ENCODE data around the gene SIN3A.
A peak's percentile ranks its signal among the peaks of the same experiment; 100 is the strongest.
"Not testable (repeated sequence)": the region's sequence is repeated elsewhere in the genome, so short reads cannot be mapped to it uniquely, and the experiment has no call there.

SIN3A gene

DNA sequence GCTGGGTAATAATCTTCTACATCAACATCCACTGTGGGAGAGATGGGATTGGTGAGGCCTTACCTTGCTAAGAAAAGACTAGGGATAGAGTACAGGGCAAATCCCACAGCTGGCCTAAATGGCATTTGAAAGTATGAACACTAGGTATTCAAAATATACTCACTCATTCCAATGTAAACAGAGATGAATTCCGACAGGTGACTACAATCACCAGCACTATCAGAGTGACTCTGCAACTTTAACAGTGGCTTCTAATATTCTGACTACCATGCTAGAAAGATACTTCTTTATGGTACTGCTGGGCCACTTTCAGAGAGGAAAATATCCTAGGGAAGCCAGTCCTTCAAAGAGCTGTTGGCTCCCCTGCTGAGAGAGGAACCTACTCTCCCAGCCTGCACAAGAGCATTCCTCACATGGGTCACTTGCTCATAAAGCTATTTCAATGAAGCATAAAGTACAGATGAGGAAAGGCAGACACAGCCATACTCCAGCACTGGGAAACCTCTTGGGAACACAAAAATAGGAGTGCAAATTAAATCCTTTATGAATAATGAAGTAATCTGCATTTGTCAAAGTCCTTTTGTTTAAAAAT lies 61.6 kb downstream of the SIN3A start:
- Histone ChIP-seq H3K27ac (ENCODE audit: insufficient read depth, low read depth, low read length, poor library complexity, severe bottlenecking) (no peak overlapping the region), H3K9me3 (ENCODE audit: control insufficient read depth, low read length) (no peaks in the 10 kb centered on the region), H3K36me3 (ENCODE audit: control insufficient read depth, insufficient read depth, low read length) (peaks cover 58% of the 10 kb centered on the region), H3K27me3 (ENCODE audit: control insufficient read depth, insufficient read depth, low read length, poor library complexity, severe bottlenecking) (no peaks in the 10 kb centered on the region), H3K4me3 (ENCODE audit: insufficient read depth, low read depth, low read length) (no peak overlapping the region), H3K4me1 (ENCODE audit: control insufficient read depth, insufficient read depth, low read length) (no peaks in the 10 kb centered on the region)
- 96 to 98% methylated on average over 1 of the region's 1 CpG for WGBS, 2 experiments

DNA sequence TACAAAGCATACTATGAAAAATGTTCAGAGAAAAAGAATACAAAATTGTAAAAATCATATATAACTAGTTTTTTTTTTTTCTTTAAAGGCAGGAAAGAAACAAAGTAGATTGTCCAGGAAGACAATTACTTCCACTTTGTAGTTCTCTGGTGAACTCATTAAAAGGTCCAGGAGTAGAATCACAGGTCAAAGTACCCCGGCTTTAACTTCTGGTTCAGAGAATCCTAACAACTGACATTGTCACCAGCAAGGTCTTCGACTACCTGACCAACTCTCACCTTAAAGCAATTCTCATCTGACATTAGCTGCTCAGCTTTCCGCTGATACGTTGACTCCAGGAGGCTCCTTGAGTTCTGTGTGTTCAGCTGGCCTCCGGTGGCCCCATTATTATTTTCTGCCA lies 67.5 kb downstream of the SIN3A start:
- peaks cover 60% of the 10 kb centered on the region for H3K36me3 ChIP-seq (ENCODE audit: control insufficient read depth, insufficient read depth, low read length)
- H3K27ac ChIP-seq (ENCODE audit: insufficient read depth, low read depth, low read length, poor library complexity, severe bottlenecking); H3K4me1 ChIP-seq (ENCODE audit: control insufficient read depth, insufficient read depth, low read length); H3K9me3 ChIP-seq (ENCODE audit: control insufficient read depth, low read length); H3K4me3 ChIP-seq (ENCODE audit: insufficient read depth, low read depth, low read length); H3K27me3 ChIP-seq (ENCODE audit: control insufficient read depth, insufficient read depth, low read length, poor library complexity, severe bottlenecking): not testable (repeated sequence)
- WGBS, 2 experiments: 93 to 96% methylated on average over 5 of the region's 5 CpGs

GRCh38 chr15:75380773-75381172 lies 70.7 kb downstream of the SIN3A start:
- H3K27ac ChIP-seq (ENCODE audit: insufficient read depth, low read depth, low read length, poor library complexity, severe bottlenecking): no peak overlapping the region
- no peaks in the 10 kb centered on the region for H3K9me3 ChIP-seq (ENCODE audit: control insufficient read depth, low read length)
- no peaks in the 10 kb centered on the region for H3K27me3 ChIP-seq (ENCODE audit: control insufficient read depth, insufficient read depth, low read length, poor library complexity, severe bottlenecking)
- H3K36me3 ChIP-seq (ENCODE audit: control insufficient read depth, insufficient read depth, low read length): peaks cover 65% of the 10 kb centered on the region
- H3K4me3 ChIP-seq (ENCODE audit: insufficient read depth, low read depth, low read length): no peak overlapping the region
- H3K4me1 ChIP-seq (ENCODE audit: control insufficient read depth, insufficient read depth, low read length): no peaks in the 10 kb centered on the region
- 96 to 97% methylated on average over 4 of the region's 4 CpGs for WGBS, 2 experiments

DNA sequence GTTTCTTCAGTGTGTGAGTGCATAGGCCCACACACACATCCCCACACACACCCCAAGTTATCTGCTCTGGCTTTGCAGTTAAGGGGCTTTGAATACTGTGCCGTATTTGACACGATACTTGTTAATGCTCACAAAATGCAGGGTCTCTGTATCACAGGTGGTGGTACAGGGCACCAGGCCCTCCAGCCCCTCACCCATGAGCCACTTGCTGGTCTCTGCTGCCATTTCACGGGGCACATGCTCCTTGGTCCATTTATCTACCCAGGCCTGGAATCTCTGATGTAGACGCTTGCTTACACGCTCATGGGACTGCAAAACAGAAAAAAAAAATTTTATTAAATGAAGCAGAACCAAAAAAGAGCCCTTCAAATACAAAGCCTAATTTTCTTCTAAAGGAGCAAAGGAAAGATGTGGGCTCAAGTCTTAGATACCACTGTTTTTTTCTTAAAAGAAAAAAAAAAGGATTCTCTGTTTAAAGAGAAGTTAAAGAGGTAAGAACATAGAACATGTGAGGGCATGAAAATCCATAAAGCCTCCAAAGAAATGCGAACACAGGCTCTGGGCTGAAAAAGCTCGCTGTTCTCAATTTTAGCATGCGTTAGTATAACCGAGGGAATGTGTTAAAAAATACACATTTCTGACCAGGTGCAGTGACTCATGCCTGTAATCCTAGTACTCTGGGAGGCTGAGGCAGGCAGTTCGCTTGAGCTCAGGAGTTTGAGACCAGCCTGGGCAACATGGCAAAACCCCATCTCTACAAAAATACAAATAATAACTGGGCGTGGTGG lies 79.4 kb downstream of the SIN3A start:
- H3K36me3 ChIP-seq (ENCODE audit: control insufficient read depth, insufficient read depth, low read length): peaks cover 34% of the 10 kb centered on the region
- H3K27ac ChIP-seq (ENCODE audit: insufficient read depth, low read depth, low read length, poor library complexity, severe bottlenecking): no peak overlapping the region
- peaks cover 4% of the 10 kb centered on the region for H3K4me1 ChIP-seq (ENCODE audit: control insufficient read depth, insufficient read depth, low read length)
- H3K4me3 ChIP-seq (ENCODE audit: insufficient read depth, low read depth, low read length): no peak overlapping the region
- WGBS, 2 experiments: 94% methylated on average over 11 of the region's 11 CpGs
- no peaks in the 10 kb centered on the region for H3K9me3 ChIP-seq (ENCODE audit: control insufficient read depth, low read length)
- no peaks in the 10 kb centered on the region for H3K27me3 ChIP-seq (ENCODE audit: control insufficient read depth, insufficient read depth, low read length, poor library complexity, severe bottlenecking)

GRCh38 chr15:75371486-75371885 lies 80.0 kb downstream of the SIN3A start:
- peaks cover 35% of the 10 kb centered on the region for H3K36me3 ChIP-seq (ENCODE audit: control insufficient read depth, insufficient read depth, low read length)

GRCh38 chr15:75369897-75370581 lies 81.5 kb downstream of the SIN3A start:
- Histone ChIP-seq H3K9me3 (ENCODE audit: control insufficient read depth, low read length) (no peaks in the 10 kb centered on the region), H3K27ac (ENCODE audit: insufficient read depth, low read depth, low read length, poor library complexity, severe bottlenecking) (no peak overlapping the region), H3K36me3 (ENCODE audit: control insufficient read depth, insufficient read depth, low read length) (peaks cover 31% of the 10 kb centered on the region), H3K4me1 (ENCODE audit: control insufficient read depth, insufficient read depth, low read length) (peaks cover 4% of the 10 kb centered on the region), H3K27me3 (ENCODE audit: control insufficient read depth, insufficient read depth, low read length, poor library complexity, severe bottlenecking) (no peaks in the 10 kb centered on the region), H3K4me3 (ENCODE audit: insufficient read depth, low read depth, low read length) (no peak overlapping the region)
- WGBS, 2 experiments: 92 to 94% methylated on average over 7 of the region's 7 CpGs

More at GRCh38 chr15:75371486-75371885, 80.0 kb downstream of the SIN3A start:
- no peaks in the 10 kb centered on the region for H3K27me3 ChIP-seq (ENCODE audit: control insufficient read depth, insufficient read depth, low read length, poor library complexity, severe bottlenecking)
- 89 to 93% methylated on average over 1 of the region's 1 CpG for WGBS, 2 experiments
- H3K9me3 ChIP-seq (ENCODE audit: control insufficient read depth, low read length): no peaks in the 10 kb centered on the region
- H3K4me1 ChIP-seq (ENCODE audit: control insufficient read depth, insufficient read depth, low read length): peaks cover 4% of the 10 kb centered on the region
- no peak overlapping the region for H3K4me3 ChIP-seq (ENCODE audit: insufficient read depth, low read depth, low read length)
- no peak overlapping the region for H3K27ac ChIP-seq (ENCODE audit: insufficient read depth, low read depth, low read length, poor library complexity, severe bottlenecking)

DNA sequence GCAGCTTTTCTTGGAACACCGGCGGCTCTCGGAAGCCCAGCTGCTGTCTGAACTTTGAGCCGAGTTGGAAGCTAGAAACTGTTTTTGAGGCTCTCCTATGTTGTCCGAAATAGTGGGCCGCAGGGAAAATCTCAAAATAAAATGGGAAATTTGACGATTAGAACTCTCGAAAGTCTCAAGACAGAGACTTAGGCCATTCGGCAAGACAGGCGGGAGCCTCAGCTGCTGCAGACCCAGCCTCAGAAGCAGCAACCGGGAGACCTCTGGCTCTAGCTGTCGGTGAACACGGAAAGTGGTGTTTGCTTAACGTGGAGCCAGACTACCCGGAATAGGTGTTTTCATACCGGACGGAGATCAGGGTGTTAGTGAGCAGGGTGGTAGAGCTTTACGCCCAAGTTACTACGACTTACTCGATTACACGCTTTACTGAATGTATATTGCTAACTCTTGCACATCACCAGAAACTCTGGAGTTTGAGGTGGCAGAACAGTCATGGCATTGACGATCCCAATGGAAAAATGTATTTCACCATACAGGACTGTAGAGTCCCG lies 82.7 kb downstream of the SIN3A start:
- no peaks in the 10 kb centered on the region for H3K27me3 ChIP-seq (ENCODE audit: control insufficient read depth, insufficient read depth, low read length, poor library complexity, severe bottlenecking)
- H3K27ac ChIP-seq (ENCODE audit: insufficient read depth, low read depth, low read length, poor library complexity, severe bottlenecking): peak overlapping the region; percentile 91
- peak overlapping the region; percentile 80 for H3K4me3 ChIP-seq (ENCODE audit: insufficient read depth, low read depth, low read length)
- peaks cover 23% of the 10 kb centered on the region for H3K36me3 ChIP-seq (ENCODE audit: control insufficient read depth, insufficient read depth, low read length)
- H3K4me1 ChIP-seq (ENCODE audit: control insufficient read depth, insufficient read depth, low read length): peaks cover 4% of the 10 kb centered on the region
- 9 to 10% methylated on average over 23 of the region's 23 CpGs for WGBS, 2 experiments
- no peaks in the 10 kb centered on the region for H3K9me3 ChIP-seq (ENCODE audit: control insufficient read depth, low read length)

DNA sequence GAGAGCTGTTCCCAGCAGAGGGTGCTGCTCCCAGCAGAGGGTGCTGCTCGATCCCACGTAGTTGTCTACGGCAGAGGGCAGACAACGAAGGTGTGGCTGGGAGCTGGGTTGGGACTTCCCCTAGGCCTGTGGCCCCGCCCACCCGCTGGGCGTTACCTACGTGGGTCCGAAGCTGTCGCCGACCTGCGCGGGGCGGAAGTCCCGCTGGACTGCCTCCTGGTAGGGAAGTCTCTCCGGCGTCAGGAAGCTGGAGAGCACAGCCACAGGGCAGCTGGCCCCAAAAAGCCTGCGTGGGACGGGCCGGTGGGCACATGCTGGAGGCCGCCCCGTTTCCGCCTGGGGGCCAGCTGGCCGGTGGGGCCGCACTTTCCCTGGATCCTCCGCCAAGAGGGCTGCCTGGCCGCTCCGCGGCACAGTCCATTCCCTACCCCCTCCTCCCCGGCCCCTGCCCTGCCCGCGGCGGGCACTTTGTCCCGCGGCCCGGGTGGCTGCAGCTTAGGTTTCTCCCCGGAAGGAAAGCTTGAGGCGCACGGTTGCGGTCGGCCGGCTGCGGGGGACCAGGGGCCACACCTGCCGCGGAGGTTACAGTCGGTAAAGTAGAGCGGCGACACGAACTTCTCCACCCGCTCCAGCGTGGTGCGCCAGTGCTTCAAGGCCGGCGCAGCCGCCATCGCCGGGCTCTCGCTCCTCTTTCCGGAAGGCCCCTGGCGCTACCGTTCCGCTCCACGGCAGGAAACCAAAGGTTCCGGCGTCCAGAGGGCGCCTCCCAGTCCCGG lies 83.4 kb downstream of the SIN3A start, which contains the start of gene MAN2C1:
TSS of gene MAN2C1 (minus strand) at position 695 of the 776 bp plus-strand sequence. CDS start at position 671, 24 bp downstream.
- WGBS, 2 experiments: 0% methylated on average over 67 of the region's 67 CpGs
- Histone ChIP-seq H3K27me3 (ENCODE audit: control insufficient read depth, insufficient read depth, low read length, poor library complexity, severe bottlenecking) (no peaks in the 10 kb centered on the region), H3K4me3 (ENCODE audit: insufficient read depth, low read depth, low read length) (peak within 1 kb of the TSS; percentile 80), H3K9me3 (ENCODE audit: control insufficient read depth, low read length) (no peaks in the 10 kb centered on the region), H3K4me1 (ENCODE audit: control insufficient read depth, insufficient read depth, low read length) (peaks cover 4% of the 10 kb centered on the region), H3K27ac (ENCODE audit: insufficient read depth, low read depth, low read length, poor library complexity, severe bottlenecking) (peak within 1 kb of the TSS; percentile 91), H3K36me3 (ENCODE audit: control insufficient read depth, insufficient read depth, low read length) (peaks cover 23% of the 10 kb centered on the region)

GRCh38 chr15:75367406-75367912 lies 84.0 kb downstream of the SIN3A start:
- H3K4me1 ChIP-seq (ENCODE audit: control insufficient read depth, insufficient read depth, low read length): peaks cover 4% of the 10 kb centered on the region
- H3K27me3 ChIP-seq (ENCODE audit: control insufficient read depth, insufficient read depth, low read length, poor library complexity, severe bottlenecking): no peaks in the 10 kb centered on the region
- no peak overlapping the region for H3K27ac ChIP-seq (ENCODE audit: insufficient read depth, low read depth, low read length, poor library complexity, severe bottlenecking)
- H3K9me3 ChIP-seq (ENCODE audit: control insufficient read depth, low read length): no peaks in the 10 kb centered on the region
- 50 to 52% methylated on average over 7 of the region's 7 CpGs for WGBS, 2 experiments
- peaks cover 23% of the 10 kb centered on the region for H3K36me3 ChIP-seq (ENCODE audit: control insufficient read depth, insufficient read depth, low read length)
- H3K4me3 ChIP-seq (ENCODE audit: insufficient read depth, low read depth, low read length): peak overlapping the region; percentile 80

All from ectodermal cell (in vitro differentiated cells).